ENCODE results near the gene PPP2R2C. TPM values are rescaled to one million over a fixed set of nuclear protein-coding genes. Genes with fewer than 3 reads are reported as not detected.

The PPP2R2C gene
- total and polyA plus RNA-seq, 9 of the 15 experiments (the other 6 are each of a cell fraction or from before 2014, with no cell fraction given) = 0.04 to 0.06 TPM; not detected in 7

- intact Hi-C loops (cut with micrococcal nuclease) = no loop called here
- FAIRE-seq (peak; percentile 92), DNase-seq (ENCODE audit: extremely low read depth in 1 of 4, low spot score in 3 of 4) (peak; percentile 62 to 92 (median 90)), ATAC-seq (peak; percentile 94)
- no TSS peak for BruUV-seq (replicated peaks)
- CTCF ChIA-PET (ENCODE audit: low intra/inter-chr PET ratio) = no interaction called here
- in situ Hi-C loops (cut with MboI) = no loop called here
- Histone ChIP-seq H3K27ac (ENCODE audit: extremely low read depth, low read depth, low read length) (no peak overlapping the region), H2AFZ (ENCODE audit: low read depth, low read length) (peak overlapping the region; percentile 53; the same call in 1 of the 2 replicates), H3K9me3 (replicated peaks; ENCODE audit: control insufficient read depth, insufficient read depth, low read depth, low read length) (no peaks in the 10 kb centered on the region; the same call in 1 of the 2 replicates), H3K4me2 (ENCODE audit: insufficient read depth, low read length) (peak overlapping the region; percentile 62), H4K20me1 (replicated peaks; ENCODE audit: control insufficient read depth, insufficient read depth, low read length) (peaks cover 11% of the 10 kb centered on the region), H3K4me1 (replicated peaks in 1 of 2; ENCODE audit: control insufficient read depth in 2 of 2, insufficient read depth in 2 of 2, low read length in 2 of 2) (no peaks in the 10 kb centered on the region; a peak in 1 of 5 replicates), H3K79me2 (ENCODE audit: control insufficient read depth, insufficient read depth, low read length) (no peaks in the 10 kb centered on the region), H3K9me1 (ENCODE audit: control insufficient read depth, insufficient read depth, low read length) (peaks cover 3% of the 10 kb centered on the region), H3K9ac (ENCODE audit: insufficient read depth in 1 of 2, low read depth in 2 of 2, low read length in 2 of 2) (no peak overlapping the region), H3K27me3 (ENCODE audit: control insufficient read depth in 2 of 2, insufficient read depth in 2 of 2, low read length in 2 of 2) (peaks cover 15 to 76% of the 10 kb centered on the region in 2 experiments; a peak in 4 of 5 replicates), H3K36me3 (ENCODE audit: control insufficient read depth, insufficient read depth, low read length) (no peaks in the 10 kb centered on the region), H3K4me3 (no peak overlapping the region)
- POLR2A ChIA-PET = interaction anchor here (0.5 to 0.6 kb wide), 4 partner anchors 18 to 481 kb away, joined by 3 to 5 read pairs (median 3); no protein-coding TSS in a partner anchor
- WGBS (ENCODE audit: insufficient coverage, low coverage, missing lambda C conversion rate) = 6% methylated on average over 14 of the region's 14 CpGs
- peak; percentile 79 to 81 for TF ChIP-seq SIX5 (IDR thresholded peaks at IDR 0.05; ENCODE audit: borderline replicate concordance in 1 of 2, insufficient read depth in 1 of 2, low read depth in 1 of 2, low read length in 2 of 2)
- TF ChIP-seq TFAP4 (CRISPR knock-in tag; IDR thresholded peaks at IDR 0.05; ENCODE audit: borderline replicate concordance) = peak; percentile 94
- TF ChIP-seq REST (IDR thresholded peaks at IDR 0.05; ENCODE audit: borderline replicate concordance) = peak; percentile 59
- no peak for TF ChIP-seq REST (CRISPR knock-in tag; IDR thresholded peaks at IDR 0.05; ENCODE audit: low read depth)
- TF ChIP-seq CBFA2T2 (conservative IDR thresholded peaks at IDR 0.05) = peak; percentile 28; the same call in 1 of the 2 replicates
- TF ChIP-seq ZNF24 (IDR thresholded peaks at IDR 0.05) = no peak
- peak; percentile 98 for TF ChIP-seq USF1 (CRISPR knock-in tag; IDR thresholded peaks at IDR 0.05)
- TF ChIP-seq IRF1 (CRISPR knock-in tag; IDR thresholded peaks at IDR 0.05; ENCODE audit: borderline replicate concordance) = no peak
- peak; percentile 47 for TF ChIP-seq DACH1 (IDR thresholded peaks at IDR 0.05; ENCODE audit: partially characterized antibody)
Measured at GRCh38 chr4:6372649-6373525, 99.5 kb downstream of the PPP2R2C start.
